HCT116 (cell line): Measurements from ENCODE around the gene ARHGEF16. TPM values are rescaled to one million over a fixed set of nuclear protein-coding genes. Genes with fewer than 3 reads are reported as not detected.

Experiments used
- ATAC-seq: fragments of 200-7000 bp; cut with Tn5 transposase; 2 replicates; pipeline ENCODE4 v1.9.1; 2020; ENCODE audit warnings: mild to moderate bottlenecking, moderate library complexity
- BruUV-seq: library from RNA; stranded (reverse); fragments of 400-500 nt; replicated peaks from 2 replicates; lab custom pipeline; 2021; lab: Mats Ljungman, UMichigan
- CTCF ChIA-PET: fragments of 300-600 bp; sonication (Branson Sonifier 250); formaldehyde crosslinking; loops from one replicate; lab custom pipeline; 2021; ENCODE audit warnings: antibody characterized with exemption; lab: Charles Lee
- POLR2A ChIA-PET: fragments of 300-600, 350-600 bp; sonication (Branson Sonifier 250); formaldehyde crosslinking; loops from one replicate; lab custom pipeline; 2021; ENCODE audit warnings: antibody characterized with exemption; lab: Charles Lee
- RAD21 ChIA-PET, 2 experiments: fragments of 300-600 bp; sonication (Branson Sonifier 250); formaldehyde crosslinking; loops; one replicate each; lab custom pipeline; 2023; ENCODE audit warnings: low total read pairs in 2 of 2; ENCODE audit not compliant: uncharacterized antibody in 2 of 2, unreplicated experiment in 2 of 2, low non-redundant PET in 1 of 2; lab: Charles Lee
- DNase-seq: peaks from one replicate; pipeline ENCODE4 v3.0.0-alpha.2; 2010; ENCODE audit warnings: low read depth, low spot score
- H2AFZ ChIP-seq: fragments of 200-600 bp; shearing (Covaris generic), sonication (generic); 2 replicates; pipeline ENCODE4 v1.6.1; 2017; ENCODE audit warnings: low read depth, mixed run types, mixed read lengths, antibody characterized with exemption, low read length; ENCODE audit not compliant: poor library complexity, severe bottlenecking
- H3K27ac ChIP-seq: 2 replicates; pipeline ENCODE4 v1.5.1; 2012; ENCODE audit warnings: low read depth, low read length
- H3K27me3 ChIP-seq: fragments of 200-600 bp; sonication (generic); 2 replicates; pipeline ENCODE4 v1.6.1; 2016; ENCODE audit warnings: mixed run types, low read length, mixed read lengths; ENCODE audit not compliant: insufficient read depth
- H3K36me3 ChIP-seq, 2 experiments: fragments of 200-500 bp in 1 of 2; fragments of 200-600 bp in 1 of 2; sonication (Bioruptor generic) in 1 of 2; sonication (generic) in 1 of 2; 2 replicates each; pipeline versions ENCODE4 v1.5.1 to v1.6.1; 2014 to 2016; ENCODE audit warnings: low read length in 2 of 2, inconsistent platforms in 1 of 2, mixed read lengths in 1 of 2, mixed run types in 1 of 2; ENCODE audit not compliant: insufficient read depth in 2 of 2, control insufficient read depth in 1 of 2
- H3K4me1 ChIP-seq, 2 experiments: fragments of 200-600 bp in 1 of 2; sonication (generic) in 1 of 2; 2 replicates each; pipeline versions ENCODE4 v1.5.1 to v1.6.1; 2012 to 2017; ENCODE audit warnings: low read length in 2 of 2, inconsistent platforms in 1 of 2, mild to moderate bottlenecking in 1 of 2, mixed read lengths in 1 of 2, mixed run types in 1 of 2, moderate library complexity in 1 of 2; ENCODE audit not compliant: insufficient read depth in 2 of 2, control insufficient read depth in 1 of 2
- H3K4me2 ChIP-seq: fragments of 200-600 bp; sonication (generic); 2 replicates; pipeline ENCODE4 v1.6.1; 2017; ENCODE audit warnings: mixed run types, low read length, mixed read lengths
- H3K4me3 ChIP-seq, 2 experiments: fragments of 200-600 bp in 1 of 2; sonication (generic) in 1 of 2; replicated peaks in 1 of 2; 2 replicates each; pipeline ENCODE4 v1.5.1; 2011 to 2016; ENCODE audit warnings: low read length in 2 of 2, control low read depth in 1 of 2, low read depth in 1 of 2, mild to moderate bottlenecking in 1 of 2, mixed read lengths in 1 of 2, mixed run types in 1 of 2
- H3K79me2 ChIP-seq: fragments of 200-600 bp; sonication (generic); 2 replicates; pipeline ENCODE4 v1.6.1; 2017; ENCODE audit warnings: mild to moderate bottlenecking, mixed run types, low read length, moderate library complexity, mixed read lengths; ENCODE audit not compliant: insufficient read depth
- H3K9ac ChIP-seq: fragments of 200-600 bp; sonication (generic); 2 replicates; pipeline ENCODE4 v1.6.1; 2016; ENCODE audit warnings: low read length, mixed read lengths
- H3K9me2 ChIP-seq: fragments of 200-600 bp; sonication (generic), shearing (Covaris generic); 2 replicates; pipeline ENCODE4 v1.6.1; 2017; ENCODE audit warnings: mixed run types, mild to moderate bottlenecking, moderate library complexity; ENCODE audit not compliant: insufficient read depth
- H3K9me3 ChIP-seq, 2 experiments: fragments of 200-500 bp in 1 of 2; fragments of 200-600 bp in 1 of 2; sonication (Bioruptor generic) in 1 of 2; sonication (generic) in 1 of 2; 2 replicates each; pipeline ENCODE4 v1.6.1; 2014 to 2017; ENCODE audit warnings: low read length in 2 of 2, mixed read lengths in 2 of 2, inconsistent platforms in 1 of 2, low read depth in 1 of 2, mild to moderate bottlenecking in 1 of 2, mixed run types in 1 of 2, moderate library complexity in 1 of 2; ENCODE audit not compliant: control insufficient read depth in 1 of 2, insufficient read depth in 1 of 2
- H4K20me1 ChIP-seq: fragments of 200-600 bp; sonication (generic), shearing (Covaris generic); 2 replicates; pipeline ENCODE4 v1.6.1; 2017; ENCODE audit warnings: mixed run types, mild to moderate bottlenecking, moderate library complexity; ENCODE audit not compliant: insufficient read depth
- FOSL1 ChIP-seq: IDR thresholded peaks from 2 replicates; pipeline ENCODE4 v1.6.1; 2012; ENCODE audit warnings: low read depth
- RAD21 ChIP-seq: IDR thresholded peaks from 2 replicates; pipeline ENCODE4 v1.6.1; 2012; ENCODE audit warnings: low read depth, mild to moderate bottlenecking
- intact Hi-C: fragments of 100-400 bp; cut with micrococcal nuclease; formaldehyde crosslinking; loops from 2 replicates; pipeline ENCODE4 v1.10.0; 2022
- total RNA-seq: library from RNA; stranded (reverse); gene quantifications from one replicate; pipeline ENCODE4 v1.2.1, GENCODE V29; 2021; ENCODE audit not compliant: unreplicated experiment
- TF ChIP-seq, protein P1 (sequence below): IDR thresholded peaks from 2 replicates; pipeline ENCODE4 v1.6.1; 2012; ENCODE audit warnings: low read depth

Gene ARHGEF16
- total RNA-seq, 1 experiment from 2014 or later = 37.4 TPM

DNA sequence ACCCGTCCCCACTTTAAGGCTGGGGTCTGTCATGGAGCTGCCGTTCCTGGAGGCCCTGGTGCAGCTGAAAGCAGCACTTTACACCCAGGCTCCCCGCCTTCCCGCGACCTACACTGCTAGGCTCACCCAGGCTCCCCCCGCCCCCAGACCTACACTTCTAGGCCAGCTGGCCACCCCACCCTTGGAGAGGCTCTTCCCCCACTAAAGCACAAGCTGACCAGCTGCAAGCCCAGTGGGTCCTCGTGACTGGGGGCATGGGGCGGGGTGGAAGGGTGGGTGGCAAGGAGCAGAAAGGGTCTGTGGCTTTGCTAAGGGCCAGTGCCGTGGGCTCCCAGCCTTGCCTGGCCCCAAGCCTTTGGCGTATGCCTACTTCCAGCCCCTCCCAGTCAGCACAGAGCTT lies 9.7 kb upstream of the ARHGEF16 start:
- ChIA-PET RAD21 (no interaction called here), POLR2A (no interaction called here), CTCF (no interaction called here)
- Histone ChIP-seq H3K9me2 (no peaks in the 10 kb centered on the region), H3K4me2 (no peak overlapping the region), H3K79me2 (no peaks in the 10 kb centered on the region), H4K20me1 (no peaks in the 10 kb centered on the region), H3K4me3 (no peak overlapping the region), H3K9me3 (no peaks in the 10 kb centered on the region), H3K27me3 (peaks cover 5% of the 10 kb centered on the region; the same call in 1 of the 2 replicates), H3K4me1 (no peaks in the 10 kb centered on the region), H3K36me3 (no peaks in the 10 kb centered on the region), H2AFZ (no peak overlapping the region), H3K27ac (no peak overlapping the region), H3K9ac (no peak overlapping the region)
- DNase-seq = no peak
- BruUV-seq = no TSS peak
- intact Hi-C loops = no loop called here
- no peak for TF ChIP-seq FOSL1
- no peak for ATAC-seq

DNA sequence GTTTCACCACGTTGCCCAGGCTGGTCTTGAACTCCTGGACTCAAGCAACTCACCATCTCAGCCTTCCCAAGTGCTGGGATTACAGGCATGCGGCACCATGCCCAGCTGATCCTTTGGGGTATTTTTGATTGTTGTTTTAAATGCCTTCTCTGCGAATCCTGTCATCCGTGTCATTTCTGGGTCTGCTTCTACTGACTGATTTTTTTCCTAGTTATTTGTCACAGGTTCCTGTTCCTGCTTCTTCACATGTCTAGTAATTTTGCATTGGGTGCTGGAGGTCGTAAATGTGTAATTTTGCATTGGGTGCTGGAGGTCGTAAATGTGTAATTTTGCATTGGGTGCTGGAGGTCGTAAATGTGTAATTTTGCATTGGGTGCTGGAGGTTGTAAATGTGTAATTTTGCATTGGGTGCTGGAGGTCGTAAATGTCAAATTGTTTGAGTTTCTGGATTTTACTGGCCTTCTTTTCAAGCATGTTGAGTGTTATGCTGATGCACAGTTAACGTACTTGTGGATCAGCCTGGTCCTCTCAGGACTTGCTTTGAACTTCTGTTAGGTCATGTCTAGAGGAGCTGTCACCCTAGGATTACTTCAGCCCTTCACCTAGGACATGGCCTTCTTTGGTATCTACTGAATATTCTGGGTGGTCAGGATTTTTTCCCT lies 4.1 kb upstream of the ARHGEF16 start:
- no TSS peak for BruUV-seq
- RAD21 ChIA-PET = no interaction called here
- Histone ChIP-seq H3K4me2 (no peak overlapping the region), H4K20me1 (no peaks in the 10 kb centered on the region), H3K9me3 (no peaks in the 10 kb centered on the region), H2AFZ (no peak overlapping the region)
- no peak for DNase-seq
- no peak for TF ChIP-seq RAD21
- TF ChIP-seq, protein P1, sequence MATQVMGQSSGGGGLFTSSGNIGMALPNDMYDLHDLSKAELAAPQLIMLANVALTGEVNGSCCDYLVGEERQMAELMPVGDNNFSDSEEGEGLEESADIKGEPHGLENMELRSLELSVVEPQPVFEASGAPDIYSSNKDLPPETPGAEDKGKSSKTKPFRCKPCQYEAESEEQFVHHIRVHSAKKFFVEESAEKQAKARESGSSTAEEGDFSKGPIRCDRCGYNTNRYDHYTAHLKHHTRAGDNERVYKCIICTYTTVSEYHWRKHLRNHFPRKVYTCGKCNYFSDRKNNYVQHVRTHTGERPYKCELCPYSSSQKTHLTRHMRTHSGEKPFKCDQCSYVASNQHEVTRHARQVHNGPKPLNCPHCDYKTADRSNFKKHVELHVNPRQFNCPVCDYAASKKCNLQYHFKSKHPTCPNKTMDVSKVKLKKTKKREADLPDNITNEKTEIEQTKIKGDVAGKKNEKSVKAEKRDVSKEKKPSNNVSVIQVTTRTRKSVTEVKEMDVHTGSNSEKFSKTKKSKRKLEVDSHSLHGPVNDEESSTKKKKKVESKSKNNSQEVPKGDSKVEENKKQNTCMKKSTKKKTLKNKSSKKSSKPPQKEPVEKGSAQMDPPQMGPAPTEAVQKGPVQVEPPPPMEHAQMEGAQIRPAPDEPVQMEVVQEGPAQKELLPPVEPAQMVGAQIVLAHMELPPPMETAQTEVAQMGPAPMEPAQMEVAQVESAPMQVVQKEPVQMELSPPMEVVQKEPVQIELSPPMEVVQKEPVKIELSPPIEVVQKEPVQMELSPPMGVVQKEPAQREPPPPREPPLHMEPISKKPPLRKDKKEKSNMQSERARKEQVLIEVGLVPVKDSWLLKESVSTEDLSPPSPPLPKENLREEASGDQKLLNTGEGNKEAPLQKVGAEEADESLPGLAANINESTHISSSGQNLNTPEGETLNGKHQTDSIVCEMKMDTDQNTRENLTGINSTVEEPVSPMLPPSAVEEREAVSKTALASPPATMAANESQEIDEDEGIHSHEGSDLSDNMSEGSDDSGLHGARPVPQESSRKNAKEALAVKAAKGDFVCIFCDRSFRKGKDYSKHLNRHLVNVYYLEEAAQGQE = no peak
- TF ChIP-seq, all 23 proteins: peak for 0
- intact Hi-C loops = loop anchor here (5.0 kb wide), 3 partner anchors 272 to 407 kb away; partner anchors contain the start of genes CEP104 and DFFB
- ATAC-seq = no peak
- ChIA-PET CTCF (no interaction called here), POLR2A (no interaction called here)
- Histone ChIP-seq H3K9ac (no peak overlapping the region), H3K27ac (no peak overlapping the region), H3K4me3 (no peak overlapping the region), H3K27me3 (no peaks in the 10 kb centered on the region), H3K9me2 (no peaks in the 10 kb centered on the region), H3K36me3 (no peaks in the 10 kb centered on the region), H3K4me1 (peaks cover 9 to 19% of the 10 kb centered on the region in 2 experiments), H3K79me2 (peaks cover 4% of the 10 kb centered on the region; the same call in 1 of the 2 replicates)
